ENCODE measurements around the gene SIM1. TPM values are rescaled to one million over a fixed set of nuclear protein-coding genes. Genes with fewer than 3 reads are reported as not detected.

The SIM1 gene
- total and polyA plus RNA-seq, 2 of the 8 experiments (the other 6 are each of a cell fraction or from before 2014, with no cell fraction given), result 0.02 to 0.39 TPM

DNA sequence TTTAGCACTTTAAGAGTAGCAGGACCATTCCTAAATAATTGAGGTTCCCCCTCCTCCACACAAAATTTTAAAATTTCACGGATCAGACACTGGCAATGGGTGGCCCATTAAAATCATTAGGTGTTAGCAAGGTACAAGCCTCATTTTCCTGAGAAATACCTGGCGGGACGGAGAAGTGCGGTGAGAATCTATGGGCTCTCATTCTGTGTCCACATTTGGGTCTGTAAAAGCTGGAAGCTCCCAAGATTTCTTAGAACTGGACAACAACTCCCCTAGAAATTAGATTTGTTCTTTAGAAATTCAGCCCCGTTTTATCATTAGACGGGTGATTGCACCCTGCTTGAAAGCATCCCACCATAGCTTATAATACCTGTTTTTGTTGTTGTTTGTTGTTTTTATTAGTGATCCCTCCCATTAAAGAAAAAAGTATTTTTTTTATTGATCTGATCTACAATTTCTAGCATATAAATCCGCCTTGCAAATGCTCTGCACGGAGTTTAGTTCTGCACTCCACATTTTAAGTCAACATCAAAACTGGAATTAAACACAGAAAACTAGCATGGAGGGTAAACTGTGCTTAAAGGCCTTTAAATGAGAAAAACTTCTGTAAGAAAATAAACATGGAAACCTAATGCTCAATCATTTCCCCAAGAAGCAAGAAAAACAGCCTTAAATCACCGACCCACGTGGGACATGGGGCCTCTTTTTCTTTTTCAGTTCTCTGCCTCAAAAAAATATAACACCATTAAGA, 5.7 kb downstream of the SIM1 start:
- Histone ChIP-seq H3K23ac (ENCODE audit: insufficient read length) (no peak overlapping the region), H3K4ac (replicated peaks; ENCODE audit: insufficient read length, low read depth, low read length) (no peak overlapping the region), H4K5ac (ENCODE audit: insufficient read length, low read depth, low read length) (no peak overlapping the region), H3K4me2 (ENCODE audit: insufficient read depth in 1 of 2, low read depth in 2 of 2, low read length in 2 of 2) (peak overlapping the region; percentile 83 to 88), H3K27ac (ENCODE audit: low read depth, low read length) (no peak overlapping the region), H2BK120ac (replicated peaks; ENCODE audit: low read depth, low read length) (no peak overlapping the region), H2AFZ (ENCODE audit: low read length) (no peak overlapping the region), H4K91ac (replicated peaks; ENCODE audit: insufficient read length, low read length) (no peak overlapping the region), H4K8ac (ENCODE audit: extremely low read depth, insufficient read depth, low read length) (no peak overlapping the region), H4K20me1 (replicated peaks in 1 of 2; ENCODE audit: control insufficient read depth in 1 of 2, insufficient read depth in 2 of 2, low read length in 2 of 2) (peaks cover 10% of the 10 kb centered on the region in 2 experiments), H3K9ac (replicated peaks in 1 of 4; ENCODE audit: extremely low read depth in 1 of 4, low read depth in 3 of 4, low read length in 3 of 4) (no peak overlapping the region), H3K36me3 (ENCODE audit: control insufficient read depth in 2 of 4, insufficient read depth in 4 of 4, low read length in 3 of 4) (0 out of 8 replicates have a peak, but pooled peaks cover 0 to 3% (median 0%) of the 10 kb centered on the region in 4 experiments), H3K79me2 (ENCODE audit: control insufficient read depth in 1 of 2, insufficient read depth in 2 of 2, low read length in 2 of 2) (no peaks in the 10 kb centered on the region), H2BK15ac (ENCODE audit: low read length) (no peak overlapping the region), H2BK5ac (ENCODE audit: low read depth, low read length) (no peak overlapping the region), H3K14ac (ENCODE audit: insufficient read length) (no peak overlapping the region), H3K18ac (ENCODE audit: extremely low read depth, low read length) (no peak overlapping the region), H3K79me1 (ENCODE audit: low read depth, low read length) (no peaks in the 10 kb centered on the region), H3K23me2 (ENCODE audit: low read depth, low read length) (peaks cover 9% of the 10 kb centered on the region; the same call in 1 of the 2 replicates), H2BK20ac (ENCODE audit: low read length) (no peak overlapping the region), H3K4me1 (replicated peaks in 1 of 4; ENCODE audit: control insufficient read depth in 3 of 4, insufficient read depth in 4 of 4, low read length in 3 of 4) (peaks cover 14 to 40% (median 30%) of the 10 kb centered on the region in 4 experiments), H2AK5ac (ENCODE audit: low read depth, low read length) (no peak overlapping the region), H3K56ac (replicated peaks; ENCODE audit: insufficient read length, low read depth, low read length) (no peak overlapping the region), H3K4me3 (ENCODE audit: extremely low read depth in 1 of 4, insufficient read depth in 2 of 4, low read depth in 3 of 4, low read length in 4 of 4) (peak overlapping the region; percentile 7 to 54 (median 26); a peak in 4 of 8 replicates), H3K9me3 (ENCODE audit: insufficient read depth in 2 of 2, low read depth in 1 of 2, low read length in 1 of 2) (no peaks in the 10 kb centered on the region), H2BK12ac (ENCODE audit: low read depth, low read length) (no peak overlapping the region), H3K27me3 (replicated peaks in 1 of 4; ENCODE audit: control insufficient read depth in 3 of 4, extremely low read depth in 1 of 4, insufficient read depth in 3 of 4, low read length in 3 of 4) (peaks cover 88 to 100% (median 95%) of the 10 kb centered on the region in 4 experiments)
- DNase-seq (ENCODE audit: low read depth in 1 of 2, low spot score in 2 of 2), result no peak
- ChIA-PET POLR2A (ENCODE audit: partially characterized antibody) (interaction anchor here (3.5 kb wide), 1 partner anchor 11 kb away, joined by 16 read pairs; no protein-coding TSS in a partner anchor), CTCF (ENCODE audit: partially characterized antibody) (interaction anchor here (1.4 to 11.8 kb wide), 9 partner anchors 9 to 857 kb away, joined by 3 to 215 read pairs (median 11); no protein-coding TSS in a partner anchor)
- 11% methylated on average over 10 of the region's 10 CpGs; no CpG with 5 or more reads in 1 of the 2 experiments for WGBS, 2 experiments (ENCODE audit: extremely low coverage in 1 of 2, insufficient coverage in 1 of 2, insufficient read length in 1 of 2, insufficient replicate concordance in 2 of 2, low coverage in 1 of 2, low lambda C conversion rate in 2 of 2, missing lambda C conversion rate in 1 of 2)
- no peak for FAIRE-seq
- TF ChIP-seq NRF1 (IDR thresholded peaks at IDR 0.05; ENCODE audit: low read depth, low read length), result no peak
- TF ChIP-seq RNF2 (IDR thresholded peaks at IDR 0.05; ENCODE audit: borderline replicate concordance, low read depth, low read length, missing control alignments, poor library complexity, severe bottlenecking), result peak; percentile 86
- TF ChIP-seq KDM5A (IDR thresholded peaks at IDR 0.05; ENCODE audit: low read length), result no peak
- TF ChIP-seq CTBP2 (IDR thresholded peaks at IDR 0.05; ENCODE audit: borderline replicate concordance, insufficient read depth, insufficient read length, low read length), result no peak
- no peak for TF ChIP-seq SAP30 (IDR thresholded peaks at IDR 0.05; ENCODE audit: insufficient read depth, insufficient replicate concordance, low read length)
- no peak for TF ChIP-seq BCL11A (IDR thresholded peaks at IDR 0.05; ENCODE audit: low read depth in 2 of 2, low read length in 2 of 2)
- TF ChIP-seq CBX5 (IDR thresholded peaks at IDR 0.05; ENCODE audit: low read depth, low read length), result no peak
- TF ChIP-seq SP2 (IDR thresholded peaks at IDR 0.05; ENCODE audit: low read length), result no peak
- TF ChIP-seq GABPA (IDR thresholded peaks at IDR 0.05; ENCODE audit: borderline replicate concordance, insufficient read depth, low read length), result no peak
- peak; percentile 9; the same call in 1 of the 2 replicates for TF ChIP-seq SUZ12 (IDR thresholded peaks at IDR 0.05; ENCODE audit: low read length)
- TF ChIP-seq SP1 (IDR thresholded peaks at IDR 0.05; ENCODE audit: low read depth, low read length), result 0 out of 2 replicates have a peak, but pooled peaks have one; percentile 6
